HG02840 (cell line): ENCODE results near the gene GREB1L.

ENCODE experiments used
- ATAC-seq: cut with Tn5 transposase; IDR thresholded peaks from one replicate; pipeline ENCODE4 v1.9.1; 2021; ENCODE audit warnings: mild to moderate bottlenecking, moderate library complexity, moderate number of reproducible peaks; ENCODE audit not compliant: unreplicated experiment, low FRiP score

GREB1L gene

GRCh38 chr18:21443776-21444464, 201.9 kb downstream of the GREB1L start:
- no peak for ATAC-seq

- ATAC-seq: no peak
Measured at GRCh38 chr18:21444465-21445212, 202.6 kb downstream of the GREB1L start.

- ATAC-seq: no peak
Measured at GRCh38 chr18:21448299-21448698, 206.3 kb downstream of the GREB1L start.

GRCh38 chr18:21449367-21450290, 207.6 kb downstream of the GREB1L start:
- no peak for ATAC-seq

- ATAC-seq: no peak
Measured at GRCh38 chr18:21450503-21450902, 208.5 kb downstream of the GREB1L start.

GRCh38 chr18:21450913-21451312, 208.9 kb downstream of the GREB1L start:
- ATAC-seq: no peak

- ATAC-seq: no peak
Measured at GRCh38 chr18:21451851-21452250, 209.8 kb downstream of the GREB1L start.

GRCh38 chr18:21452276-21452780, 210.3 kb downstream of the GREB1L start:
- ATAC-seq: no peak

GRCh38 chr18:21452796-21453510, 210.9 kb downstream of the GREB1L start:
- no peak for ATAC-seq

- no peak for ATAC-seq
Measured at GRCh38 chr18:21453511-21453901, 211.5 kb downstream of the GREB1L start.

- ATAC-seq: no peak
Measured at GRCh38 chr18:21454725-21455124, 212.7 kb downstream of the GREB1L start.

GRCh38 chr18:21456428-21457178, 214.6 kb downstream of the GREB1L start:
- no peak for ATAC-seq

GRCh38 chr18:21457179-21457535, 215.1 kb downstream of the GREB1L start:
- no peak for ATAC-seq

- ATAC-seq: no peak
Measured at GRCh38 chr18:21458310-21458709, 216.3 kb downstream of the GREB1L start.

- ATAC-seq: no peak
Measured at GRCh38 chr18:21458788-21459187, 216.8 kb downstream of the GREB1L start.

GRCh38 chr18:21459706-21460286, 217.8 kb downstream of the GREB1L start:
- no peak for ATAC-seq

- no peak for ATAC-seq
Measured at GRCh38 chr18:21461460-21461859, 219.4 kb downstream of the GREB1L start.

- ATAC-seq: no peak
Measured at GRCh38 chr18:21463718-21464117, 221.7 kb downstream of the GREB1L start.

GRCh38 chr18:21468514-21469164, 226.6 kb downstream of the GREB1L start:
- no peak for ATAC-seq
